HG03565 (cell line): Measurements from ENCODE around the gene ZNF646.

Experiments used
- ATAC-seq: cut with Tn5 transposase; IDR thresholded peaks from one replicate; pipeline ENCODE4 v1.9.1; 2021; ENCODE audit warnings: mild to moderate bottlenecking, moderate library complexity; ENCODE audit not compliant: unreplicated experiment

Gene ZNF646

DNA sequence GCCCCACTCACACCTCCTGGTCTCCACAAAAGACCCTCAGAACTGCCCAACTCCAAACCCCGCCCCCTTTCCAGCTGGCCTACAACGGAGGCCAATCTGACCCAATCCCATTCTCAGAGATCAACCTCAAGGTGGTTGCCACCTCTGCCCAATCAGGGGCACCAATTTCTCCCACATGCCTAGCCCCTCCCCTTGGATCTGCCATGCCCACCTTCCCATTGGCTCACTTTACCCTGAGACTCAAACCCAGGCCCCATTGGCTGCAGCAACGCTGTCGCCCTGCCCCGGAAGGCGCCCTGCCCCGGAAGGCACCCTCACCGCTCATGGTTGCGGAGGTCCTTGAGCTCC is 10.8 kb upstream of the ZNF646 start:
- ATAC-seq, result no peak

DNA sequence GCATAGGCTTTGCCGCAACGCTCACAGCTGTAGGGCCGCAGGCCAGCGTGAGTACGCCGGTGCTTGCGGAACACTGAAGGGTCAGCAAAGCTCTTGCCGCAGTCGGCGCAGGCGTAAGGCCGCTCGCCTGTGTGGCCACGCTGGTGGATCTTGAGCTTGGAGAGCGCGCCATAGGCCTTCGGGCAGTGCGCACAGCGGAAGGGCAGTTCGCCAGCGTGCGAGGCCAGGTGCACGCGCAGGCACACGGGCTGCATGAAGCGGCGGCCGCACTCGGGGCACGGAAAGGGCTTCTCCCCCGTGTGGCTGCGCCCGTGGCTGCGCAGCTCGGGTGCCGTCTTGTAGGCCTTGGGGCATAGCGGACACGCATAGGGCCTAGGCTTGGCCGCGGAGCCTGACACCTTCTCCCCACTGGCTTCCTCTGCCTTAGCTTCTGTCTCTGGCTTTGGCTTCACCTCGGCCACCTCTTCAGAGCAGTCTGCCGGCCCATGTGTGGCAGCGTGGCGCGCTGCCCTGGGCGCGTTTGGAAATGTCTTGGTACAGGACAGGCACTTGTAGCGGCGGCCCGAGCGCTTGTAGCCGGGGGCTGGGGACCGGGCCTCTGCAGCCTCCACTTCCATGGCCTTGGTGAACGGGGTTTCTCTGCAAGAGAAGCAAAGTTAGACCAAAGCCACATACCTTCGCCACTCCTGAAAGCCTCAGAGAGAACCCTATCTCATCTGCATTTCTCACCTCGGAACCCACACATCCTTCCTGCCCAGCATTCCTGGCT is 10.2 kb upstream of the ZNF646 start:
- no peak for ATAC-seq

DNA sequence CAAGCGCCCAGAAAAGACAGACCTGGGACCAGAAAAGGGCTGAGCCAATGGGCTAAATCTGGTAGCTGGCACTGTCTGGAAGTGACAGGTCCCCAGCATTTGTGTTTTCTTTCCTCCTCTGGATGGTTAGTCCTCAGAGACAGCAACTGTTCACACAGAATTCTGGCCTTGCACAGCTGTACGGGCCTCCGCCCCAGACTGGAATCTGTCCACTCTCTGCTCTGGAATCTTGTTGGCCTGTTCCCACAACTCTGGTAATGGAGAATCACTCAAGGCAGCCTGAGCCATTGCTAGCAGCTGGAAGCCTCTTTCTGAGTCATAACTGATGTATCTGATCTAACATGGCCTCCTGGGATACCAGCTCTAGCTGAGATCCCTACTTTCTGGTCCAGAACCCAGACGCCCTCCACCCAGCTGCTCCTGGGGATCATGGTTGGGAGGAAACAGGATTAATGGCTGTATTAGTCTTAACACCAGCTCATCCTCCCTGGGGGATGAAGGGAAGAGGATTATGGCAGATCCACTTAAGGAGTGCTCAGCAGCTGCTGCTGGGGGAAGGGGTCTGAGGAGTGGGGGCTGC is 9.2 kb upstream of the ZNF646 start:
- no peak for ATAC-seq

DNA sequence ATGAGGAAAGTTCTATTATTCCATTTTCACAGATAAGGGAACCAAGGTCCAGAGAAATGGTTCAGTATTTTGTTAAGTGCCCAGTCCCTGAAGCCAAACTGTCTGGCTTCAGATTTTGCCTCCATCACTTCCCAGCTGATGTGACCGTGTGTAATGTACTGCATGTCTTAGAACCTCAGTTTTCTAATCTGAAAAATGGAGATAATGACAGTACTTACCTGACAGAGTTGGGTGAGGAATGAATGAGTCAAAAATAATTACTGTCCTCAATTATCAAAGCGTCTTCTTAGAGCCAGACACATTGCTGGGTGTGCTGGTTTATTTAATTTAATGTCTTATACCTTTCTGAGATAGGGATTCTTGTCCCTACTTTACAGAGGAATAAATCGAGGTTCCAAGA is 6.9 kb upstream of the ZNF646 start:
- no peak for ATAC-seq

DNA sequence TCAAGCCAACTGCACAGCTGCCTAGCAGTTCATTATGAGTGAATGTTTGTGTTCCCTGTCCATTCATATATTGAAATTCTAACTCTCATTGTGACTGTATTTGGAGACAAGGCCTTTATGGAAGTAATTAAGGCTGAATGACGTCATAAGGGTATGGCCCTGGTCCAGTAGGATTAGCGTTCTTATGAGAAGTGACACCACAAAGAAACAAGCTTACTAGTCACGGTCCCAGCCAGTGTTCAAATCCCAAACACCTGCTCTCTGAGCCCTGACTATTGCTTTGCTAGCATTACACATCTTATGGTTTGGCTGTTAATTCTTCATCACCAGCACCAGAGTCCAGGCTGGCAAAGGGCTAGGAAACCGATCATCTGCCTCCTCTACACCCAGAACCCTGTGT is 2.4 kb upstream of the ZNF646 start:
- ATAC-seq, result no peak

DNA sequence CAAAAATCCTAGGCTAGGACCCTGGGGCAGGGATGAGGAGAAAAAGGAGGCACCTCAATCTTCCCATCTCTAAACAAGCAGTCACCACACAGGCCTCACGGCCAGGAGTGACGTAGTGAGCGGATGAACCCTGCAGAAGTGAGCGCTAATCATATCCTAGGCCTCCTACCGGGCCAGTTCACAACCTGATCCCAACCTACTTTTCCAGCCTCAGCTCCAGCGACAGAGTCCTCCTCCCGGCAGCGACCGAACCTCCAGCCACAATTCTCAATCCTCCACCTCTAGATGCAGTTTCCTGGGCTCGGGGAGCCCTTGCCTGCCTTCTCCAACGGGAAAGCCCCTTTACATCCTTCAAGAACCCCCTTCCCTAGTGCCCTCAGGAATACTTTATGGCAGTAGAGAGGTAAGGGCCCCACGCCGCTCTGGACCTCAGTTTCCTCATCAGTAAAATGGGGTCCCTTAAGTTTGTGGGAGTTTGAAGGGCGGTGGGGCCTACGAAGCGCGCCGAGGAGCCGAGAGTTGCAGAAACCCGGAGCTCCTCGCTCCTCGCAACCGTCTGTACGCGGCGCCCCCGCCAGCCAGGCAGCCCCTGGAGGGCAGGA is 1.6 kb upstream of the ZNF646 start:
- no peak for ATAC-seq

DNA sequence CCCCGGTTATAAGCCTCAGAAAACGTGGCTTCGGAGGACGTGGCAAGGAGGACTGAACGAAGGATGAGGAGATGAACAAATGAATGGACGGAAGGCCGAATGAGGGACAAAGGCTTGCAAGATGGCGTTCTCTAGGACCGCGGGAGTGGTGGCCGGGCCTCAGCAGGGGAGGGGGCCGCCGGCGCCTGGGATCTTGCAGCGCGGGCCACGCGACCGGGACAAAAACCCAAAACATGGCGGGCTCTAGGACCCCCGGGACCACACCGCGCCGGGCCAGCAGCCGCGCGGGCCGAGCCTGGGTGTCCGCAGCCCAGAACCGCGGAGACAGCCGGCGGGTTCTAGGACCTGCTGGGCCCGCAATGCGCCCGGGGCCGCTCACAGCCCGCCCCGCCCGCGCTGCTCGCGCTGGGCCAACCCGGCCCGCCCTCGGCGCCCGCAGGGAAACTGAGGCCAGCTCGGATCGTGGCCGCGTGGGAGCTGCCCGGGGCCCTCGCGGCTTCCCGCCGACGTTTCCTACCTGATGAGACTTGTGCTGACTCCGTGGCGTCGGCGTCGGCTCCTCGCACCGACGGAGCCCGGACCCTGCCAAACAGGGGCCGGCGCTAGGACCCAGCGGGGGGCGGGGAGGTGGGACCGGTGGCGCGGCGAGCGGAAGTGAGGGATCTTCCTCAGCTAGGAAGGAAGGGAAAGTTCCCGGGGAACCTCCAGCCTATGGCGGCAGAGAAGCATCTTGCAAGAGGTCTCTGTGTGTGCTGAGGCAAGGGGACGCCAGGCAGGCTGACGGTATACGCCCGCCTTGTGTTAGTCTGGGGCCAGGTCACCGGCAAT is 866 bp upstream of the ZNF646 start:
- peak; percentile 34 for ATAC-seq

DNA sequence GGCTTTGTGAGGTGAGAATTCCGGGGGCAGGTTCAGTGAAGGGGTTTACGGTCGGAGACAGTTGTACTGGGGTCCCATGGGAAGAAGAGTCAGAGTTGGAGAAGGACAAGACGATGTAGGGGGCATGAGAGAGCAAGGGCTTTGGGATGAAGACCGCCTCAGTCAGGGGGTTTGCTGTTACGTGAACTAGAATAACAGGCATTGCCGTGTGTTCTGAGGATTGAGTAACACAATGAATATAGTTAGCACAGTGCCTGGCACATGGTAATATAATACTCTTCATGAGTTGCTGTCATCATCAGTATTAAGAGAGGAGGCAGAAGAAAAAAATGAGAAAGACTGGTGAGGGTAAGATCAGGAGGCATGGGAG is 577 bp downstream of the ZNF646 start:
- ATAC-seq, result no peak

DNA sequence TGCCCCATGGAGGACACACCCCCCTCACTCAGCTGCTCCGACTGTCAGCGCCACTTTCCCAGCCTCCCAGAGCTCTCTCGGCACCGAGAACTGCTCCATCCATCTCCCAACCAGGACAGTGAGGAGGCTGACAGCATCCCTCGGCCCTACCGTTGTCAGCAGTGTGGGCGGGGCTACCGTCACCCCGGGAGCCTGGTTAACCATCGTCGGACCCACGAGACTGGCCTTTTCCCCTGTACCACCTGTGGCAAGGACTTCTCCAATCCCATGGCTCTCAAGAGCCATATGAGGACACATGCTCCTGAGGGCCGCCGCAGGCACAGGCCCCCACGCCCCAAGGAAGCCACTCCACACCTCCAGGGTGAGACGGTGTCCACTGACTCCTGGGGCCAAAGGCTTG is 2.1 kb downstream of the ZNF646 start:
- ATAC-seq, result no peak

DNA sequence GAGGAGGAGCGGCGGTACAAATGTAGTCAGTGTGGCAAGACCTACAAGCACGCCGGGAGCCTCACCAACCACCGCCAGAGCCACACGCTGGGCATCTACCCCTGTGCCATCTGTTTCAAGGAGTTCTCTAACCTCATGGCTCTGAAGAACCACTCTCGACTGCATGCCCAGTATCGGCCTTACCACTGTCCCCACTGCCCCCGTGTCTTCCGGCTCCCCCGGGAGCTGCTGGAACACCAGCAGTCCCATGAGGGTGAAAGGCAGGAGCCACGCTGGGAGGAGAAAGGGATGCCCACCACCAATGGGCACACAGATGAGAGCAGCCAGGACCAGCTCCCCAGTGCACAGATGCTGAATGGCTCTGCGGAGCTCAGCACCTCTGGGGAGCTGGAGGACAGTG is 2.8 kb downstream of the ZNF646 start:
- no peak for ATAC-seq

DNA sequence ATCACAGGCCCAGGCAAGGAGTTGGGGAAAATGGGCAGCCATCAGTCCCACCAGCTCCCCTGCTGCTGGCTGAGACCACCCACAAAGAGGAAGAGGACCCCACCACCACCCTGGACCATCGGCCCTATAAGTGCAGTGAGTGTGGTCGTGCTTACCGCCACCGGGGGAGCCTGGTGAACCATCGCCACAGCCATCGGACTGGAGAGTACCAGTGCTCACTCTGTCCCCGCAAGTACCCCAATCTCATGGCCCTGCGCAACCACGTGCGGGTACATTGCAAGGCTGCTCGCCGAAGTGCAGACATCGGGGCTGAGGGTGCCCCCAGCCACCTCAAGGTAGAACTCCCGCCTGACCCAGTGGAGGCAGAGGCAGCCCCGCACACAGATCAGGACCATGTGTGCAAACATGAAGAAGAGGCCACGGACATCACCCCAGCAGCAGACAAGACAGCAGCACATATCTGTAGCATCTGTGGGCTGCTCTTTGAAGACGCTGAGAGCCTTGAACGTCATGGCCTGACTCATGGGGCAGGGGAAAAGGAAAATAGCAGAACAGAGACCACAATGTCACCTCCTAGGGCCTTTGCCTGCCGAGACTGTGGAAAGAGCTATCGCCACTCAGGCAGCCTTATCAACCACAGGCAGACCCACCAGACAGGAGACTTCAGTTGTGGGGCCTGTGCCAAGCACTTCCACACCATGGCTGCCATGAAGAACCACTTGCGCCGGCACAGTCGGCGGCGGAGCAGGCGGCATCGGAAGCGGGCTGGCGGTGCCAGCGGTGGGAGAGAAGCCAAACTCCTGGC is 3.6 kb downstream of the ZNF646 start:
- ATAC-seq, result no peak

DNA sequence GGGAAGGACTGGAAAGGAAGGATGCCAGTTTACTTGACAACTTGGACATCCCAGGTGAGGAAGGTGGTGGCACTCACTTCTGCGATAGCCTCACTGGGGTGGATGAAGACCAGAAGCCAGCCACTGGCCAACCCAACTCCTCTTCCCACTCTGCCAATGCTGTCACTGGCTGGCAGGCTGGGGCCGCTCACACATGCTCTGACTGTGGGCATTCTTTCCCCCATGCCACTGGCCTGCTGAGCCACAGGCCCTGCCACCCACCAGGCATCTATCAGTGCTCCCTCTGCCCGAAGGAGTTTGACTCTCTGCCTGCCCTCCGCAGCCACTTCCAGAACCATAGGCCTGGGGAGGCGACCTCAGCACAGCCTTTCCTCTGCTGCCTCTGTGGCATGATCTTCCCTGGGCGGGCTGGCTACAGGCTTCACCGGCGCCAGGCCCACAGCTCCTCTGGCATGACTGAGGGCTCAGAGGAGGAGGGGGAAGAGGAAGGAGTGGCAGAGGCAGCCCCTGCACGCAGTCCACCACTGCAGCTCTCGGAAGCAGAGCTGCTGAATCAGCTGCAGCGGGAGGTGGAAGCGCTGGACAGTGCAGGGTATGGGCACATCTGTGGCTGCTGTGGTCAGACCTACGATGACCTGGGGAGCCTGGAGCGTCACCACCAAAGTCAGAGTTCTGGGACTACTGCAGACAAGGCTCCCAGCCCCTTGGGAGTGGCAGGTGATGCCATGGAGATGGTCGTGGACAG is 4.5 kb downstream of the ZNF646 start:
- no peak for ATAC-seq

DNA sequence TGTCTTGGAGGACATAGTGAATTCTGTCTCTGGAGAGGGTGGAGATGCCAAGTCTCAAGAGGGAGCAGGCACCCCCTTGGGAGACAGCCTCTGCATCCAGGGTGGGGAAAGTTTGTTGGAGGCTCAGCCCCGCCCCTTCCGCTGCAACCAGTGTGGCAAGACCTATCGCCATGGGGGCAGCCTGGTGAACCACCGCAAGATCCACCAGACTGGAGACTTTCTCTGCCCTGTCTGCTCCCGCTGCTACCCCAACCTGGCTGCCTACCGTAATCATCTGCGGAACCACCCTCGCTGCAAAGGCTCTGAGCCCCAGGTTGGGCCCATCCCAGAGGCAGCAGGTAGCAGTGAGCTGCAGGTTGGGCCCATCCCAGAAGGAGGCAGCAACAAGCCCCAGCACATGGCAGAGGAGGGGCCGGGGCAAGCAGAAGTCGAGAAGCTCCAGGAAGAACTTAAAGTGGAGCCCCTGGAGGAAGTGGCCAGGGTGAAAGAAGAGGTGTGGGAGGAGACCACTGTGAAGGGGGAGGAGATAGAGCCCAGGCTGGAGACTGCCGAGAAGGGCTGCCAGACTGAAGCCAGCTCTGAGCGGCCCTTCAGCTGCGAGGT is 5.2 kb downstream of the ZNF646 start:
- no peak for ATAC-seq

DNA sequence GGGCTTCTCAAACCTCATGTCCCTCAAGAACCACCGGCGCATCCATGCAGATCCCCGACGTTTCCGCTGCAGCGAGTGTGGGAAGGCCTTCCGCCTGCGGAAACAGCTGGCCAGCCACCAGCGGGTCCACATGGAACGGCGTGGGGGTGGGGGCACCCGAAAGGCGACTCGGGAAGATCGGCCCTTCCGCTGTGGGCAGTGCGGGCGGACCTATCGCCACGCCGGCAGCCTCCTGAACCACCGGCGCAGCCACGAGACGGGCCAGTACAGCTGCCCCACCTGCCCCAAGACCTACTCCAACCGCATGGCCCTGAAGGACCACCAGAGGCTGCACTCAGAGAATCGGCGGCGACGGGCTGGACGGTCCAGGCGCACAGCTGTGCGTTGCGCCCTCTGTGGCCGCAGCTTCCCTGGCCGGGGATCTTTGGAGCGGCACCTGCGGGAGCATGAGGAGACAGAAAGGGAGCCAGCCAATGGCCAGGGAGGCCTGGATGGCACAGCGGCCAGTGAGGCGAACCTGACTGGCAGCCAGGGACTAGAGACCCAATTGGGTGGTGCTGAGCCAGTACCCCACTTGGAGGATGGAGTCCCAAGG is 5.9 kb downstream of the ZNF646 start:
- ATAC-seq, result no peak

DNA sequence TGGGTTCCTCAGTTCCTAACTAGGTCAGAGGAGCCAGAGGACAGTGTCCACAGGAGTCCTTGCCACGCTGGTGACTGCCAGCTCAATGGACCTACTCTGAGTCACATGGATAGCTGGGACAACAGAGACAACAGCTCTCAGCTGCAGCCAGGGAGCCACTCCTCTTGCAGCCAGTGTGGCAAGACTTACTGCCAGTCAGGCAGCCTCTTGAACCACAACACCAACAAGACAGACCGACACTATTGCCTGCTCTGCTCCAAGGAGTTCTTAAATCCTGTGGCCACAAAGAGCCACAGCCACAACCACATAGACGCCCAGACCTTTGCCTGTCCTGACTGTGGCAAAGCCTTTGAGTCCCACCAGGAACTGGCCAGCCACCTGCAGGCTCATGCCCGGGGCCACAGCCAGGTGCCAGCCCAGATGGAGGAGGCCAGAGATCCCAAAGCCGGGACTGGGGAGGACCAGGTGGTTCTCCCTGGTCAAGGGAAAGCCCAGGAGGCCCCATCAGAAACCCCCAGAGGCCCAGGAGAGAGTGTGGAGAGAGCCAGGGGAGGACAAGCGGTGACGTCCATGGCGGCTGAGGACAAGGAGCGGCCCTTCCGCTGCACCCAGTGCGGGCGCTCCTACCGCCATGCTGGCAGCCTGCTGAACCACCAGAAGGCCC is 6.7 kb downstream of the ZNF646 start:
- no peak for ATAC-seq

DNA sequence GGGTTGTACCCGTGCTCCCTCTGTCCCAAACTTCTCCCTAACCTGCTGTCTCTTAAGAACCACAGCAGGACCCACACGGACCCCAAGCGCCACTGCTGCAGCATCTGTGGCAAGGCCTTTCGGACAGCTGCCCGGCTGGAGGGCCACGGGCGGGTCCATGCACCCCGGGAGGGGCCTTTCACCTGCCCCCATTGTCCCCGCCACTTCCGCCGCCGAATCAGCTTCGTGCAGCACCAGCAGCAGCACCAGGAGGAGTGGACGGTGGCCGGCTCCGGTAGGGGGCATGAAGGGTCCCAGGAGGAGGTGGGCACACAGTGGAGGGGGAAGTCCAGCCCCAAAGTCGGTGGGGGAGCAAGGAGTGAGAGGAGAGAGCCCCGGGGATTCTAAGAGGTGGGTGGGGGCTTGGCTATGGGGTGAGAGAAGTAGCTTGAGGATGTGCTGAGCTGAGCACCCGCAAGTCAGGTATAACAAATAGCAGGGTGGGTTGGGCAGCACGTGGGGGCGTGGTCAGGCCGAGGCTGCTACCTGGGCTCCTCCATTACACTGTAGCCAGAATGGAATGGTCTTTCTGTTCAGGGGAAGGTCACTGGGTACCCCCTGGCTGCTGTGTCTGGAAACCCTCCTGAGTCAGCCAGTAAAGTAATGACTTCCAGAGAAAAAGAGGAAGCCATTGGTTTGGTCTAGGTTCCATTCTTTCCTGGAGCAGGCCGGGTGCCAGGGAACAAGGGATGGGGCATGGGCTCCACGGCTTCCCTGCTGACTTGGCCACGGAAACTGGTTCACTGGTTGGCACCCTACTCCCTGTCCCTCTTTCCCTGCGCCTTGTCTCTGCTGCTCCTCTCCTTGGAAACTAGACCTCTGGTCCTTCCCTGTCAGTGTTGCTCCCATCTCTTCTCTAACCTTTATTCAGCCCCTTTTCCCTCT is 7.5 kb downstream of the ZNF646 start:
- no peak for ATAC-seq

DNA sequence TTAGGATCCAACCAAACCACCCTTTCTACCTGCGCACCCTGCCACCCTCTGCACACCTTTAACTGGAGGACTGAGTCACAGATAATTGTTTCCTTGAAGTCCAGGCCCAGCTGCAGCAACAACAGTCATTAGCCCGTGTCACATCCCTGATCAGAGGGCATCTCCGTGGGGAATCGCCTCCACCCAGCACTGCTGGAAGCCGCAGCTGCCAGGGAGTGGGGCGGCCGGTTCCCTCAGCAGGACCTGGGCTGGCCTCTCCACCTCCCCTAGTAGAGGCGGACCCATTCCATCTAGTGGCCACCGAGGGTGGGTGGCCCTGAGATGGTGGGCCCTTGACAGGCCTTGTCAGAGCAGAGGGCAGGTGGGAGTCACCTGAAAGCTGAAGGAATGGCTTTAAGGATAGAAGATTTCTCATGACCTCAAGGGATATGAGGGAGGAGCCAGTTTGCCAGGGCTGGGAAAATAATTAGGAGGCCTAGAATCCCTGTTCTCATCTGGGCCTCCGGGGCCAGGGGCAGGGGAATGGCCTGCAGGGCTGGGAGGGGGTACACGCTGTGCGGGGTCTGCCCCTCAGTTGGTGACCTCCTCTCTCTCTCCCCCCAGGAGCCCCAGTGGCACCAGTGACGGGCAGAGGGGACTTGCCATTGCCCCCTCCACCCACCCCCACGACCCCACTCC is 8.3 kb downstream of the ZNF646 start:
- no peak for ATAC-seq
